Smooth muscle cell (in vitro differentiated cells): ENCODE data around the gene NCKAP5L. TPM values are rescaled to one million over a fixed set of nuclear protein-coding genes. Genes with fewer than 3 reads are reported as not detected.

Source experiments
- DNase-seq: peaks from one replicate; lab custom pipeline; 2025; ENCODE audit not compliant: unreplicated experiment; lab: John Stamatoyannopoulos, UW
- H2AFZ ChIP-seq: fragments of 200-600 bp; sonication (generic); 2 replicates; pipeline ENCODE4 v1.6.0; 2016; ENCODE audit warnings: antibody characterized with exemption, low read depth, mild to moderate bottlenecking
- H3F3A ChIP-seq: fragments of 200-600 bp; sonication (generic); 2 replicates; pipeline ENCODE4 v1.6.0; 2017; ENCODE audit warnings: antibody characterized with exemption, low read depth
- H3K27ac ChIP-seq: fragments of 200-600 bp; sonication (generic); 2 replicates; pipeline ENCODE4 v1.5.1; 2016; ENCODE audit warnings: low read depth, mild to moderate bottlenecking
- H3K27me3 ChIP-seq: fragments of 200-600 bp; sonication (generic); 2 replicates; pipeline ENCODE4 v1.6.1; 2016; ENCODE audit warnings: low read depth, mild to moderate bottlenecking
- H3K36me3 ChIP-seq: fragments of 200-600 bp; sonication (generic); 2 replicates; pipeline ENCODE4 v1.5.1; 2016; ENCODE audit warnings: low read depth
- H3K4me1 ChIP-seq: fragments of 200-600 bp; sonication (generic); 2 replicates; pipeline ENCODE4 v1.5.1; 2016; ENCODE audit warnings: low read depth
- H3K4me2 ChIP-seq: fragments of 200-600 bp; sonication (generic); 2 replicates; pipeline ENCODE4 v1.6.0; 2016; ENCODE audit warnings: mild to moderate bottlenecking
- H3K4me3 ChIP-seq: fragments of 200-600 bp; sonication (generic); 2 replicates; pipeline ENCODE4 v1.5.1; 2016; ENCODE audit warnings: mild to moderate bottlenecking
- H3K79me2 ChIP-seq: fragments of 200-600 bp; sonication (generic); 2 replicates; pipeline ENCODE4 v1.6.0; 2016; ENCODE audit warnings: low read depth, mild to moderate bottlenecking
- H3K9ac ChIP-seq: fragments of 200-600 bp; sonication (generic); 2 replicates; pipeline ENCODE4 v1.6.0; 2016; ENCODE audit warnings: low read depth
- H3K9me3 ChIP-seq: fragments of 200-600 bp; sonication (generic); replicated peaks from 2 replicates; pipeline ENCODE4 v1.5.1; 2016; ENCODE audit warnings: low read depth
- H4K20me1 ChIP-seq: fragments of 200-600 bp; sonication (generic); 2 replicates; pipeline ENCODE4 v1.6.0; 2016; ENCODE audit warnings: low read depth
- WGBS: methylation state at CpG from one replicate; pipeline ENCODE4 v1.1.7; 2016; ENCODE audit warnings: low lambda C conversion rate; 5-methylcytosine and 5-hydroxymethylcytosine counted together
- polyA plus RNA-seq: library from polyadenylated mRNA; unstranded; fragments of >200 nt; fragmentation: Nextera tagmentation; extraction: Ambion mirVana; gene quantifications from 2 replicates; pipeline ENCODE4 v1.2.1, GENCODE V29; 2016
- total RNA-seq: library from RNA; depleted of rRNA; stranded (reverse); fragments of >200 nt; gene quantifications from 2 replicates; pipeline ENCODE4 v1.2.3, GENCODE V29; 2014
- TF ChIP-seq, protein P1 (sequence below): fragments of 200-600 bp; sonication (generic); IDR thresholded peaks from 2 replicates; pipeline ENCODE4 v1.5.1; 2017; ENCODE audit warnings: borderline replicate concordance, mild to moderate bottlenecking, antibody characterized with exemption; ENCODE audit not compliant: insufficient read depth, poor library complexity, severe bottlenecking

Gene NCKAP5L
- total and polyA plus RNA-seq, 2 experiments from 2014 or later = 24.1 to 29.4 TPM

DNA sequence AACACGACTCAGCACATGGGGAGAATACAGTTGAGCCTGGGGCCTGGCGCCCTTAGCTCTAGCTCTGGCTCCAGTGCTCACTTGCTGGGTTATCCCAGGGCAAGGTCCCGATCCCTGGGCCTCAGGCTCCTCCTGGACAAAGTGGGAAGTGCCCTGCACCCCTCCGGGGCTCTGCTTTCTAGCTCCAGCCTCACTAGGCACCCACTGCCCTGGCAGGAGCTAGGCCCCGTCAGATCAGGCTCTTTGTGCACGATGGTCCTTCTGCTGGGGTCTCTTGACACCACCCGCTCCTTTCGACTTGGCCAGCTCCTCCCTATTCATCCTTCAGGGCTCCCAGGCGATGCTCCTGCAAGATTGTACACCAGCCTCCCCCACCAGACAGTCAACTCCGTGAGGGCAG, 23.4 kb downstream of the NCKAP5L start:
- Histone ChIP-seq H3K79me2 (peaks cover 12% of the 10 kb centered on the region), H3K4me2 (no peak overlapping the region), H4K20me1 (no peaks in the 10 kb centered on the region), H3K4me1 (peaks cover 18% of the 10 kb centered on the region), H3K9me3 (no peaks in the 10 kb centered on the region), H3F3A (no peaks in the 10 kb centered on the region), H3K4me3 (no peak overlapping the region), H3K36me3 (no peaks in the 10 kb centered on the region), H2AFZ (no peak overlapping the region), H3K27me3 (no peaks in the 10 kb centered on the region), H3K9ac (no peak overlapping the region), H3K27ac (no peak overlapping the region)
- WGBS = 98% methylated on average over 10 of the region's 10 CpGs
- no peak for DNase-seq
- TF ChIP-seq, protein P1, sequence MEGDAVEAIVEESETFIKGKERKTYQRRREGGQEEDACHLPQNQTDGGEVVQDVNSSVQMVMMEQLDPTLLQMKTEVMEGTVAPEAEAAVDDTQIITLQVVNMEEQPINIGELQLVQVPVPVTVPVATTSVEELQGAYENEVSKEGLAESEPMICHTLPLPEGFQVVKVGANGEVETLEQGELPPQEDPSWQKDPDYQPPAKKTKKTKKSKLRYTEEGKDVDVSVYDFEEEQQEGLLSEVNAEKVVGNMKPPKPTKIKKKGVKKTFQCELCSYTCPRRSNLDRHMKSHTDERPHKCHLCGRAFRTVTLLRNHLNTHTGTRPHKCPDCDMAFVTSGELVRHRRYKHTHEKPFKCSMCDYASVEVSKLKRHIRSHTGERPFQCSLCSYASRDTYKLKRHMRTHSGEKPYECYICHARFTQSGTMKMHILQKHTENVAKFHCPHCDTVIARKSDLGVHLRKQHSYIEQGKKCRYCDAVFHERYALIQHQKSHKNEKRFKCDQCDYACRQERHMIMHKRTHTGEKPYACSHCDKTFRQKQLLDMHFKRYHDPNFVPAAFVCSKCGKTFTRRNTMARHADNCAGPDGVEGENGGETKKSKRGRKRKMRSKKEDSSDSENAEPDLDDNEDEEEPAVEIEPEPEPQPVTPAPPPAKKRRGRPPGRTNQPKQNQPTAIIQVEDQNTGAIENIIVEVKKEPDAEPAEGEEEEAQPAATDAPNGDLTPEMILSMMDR = no peak

DNA sequence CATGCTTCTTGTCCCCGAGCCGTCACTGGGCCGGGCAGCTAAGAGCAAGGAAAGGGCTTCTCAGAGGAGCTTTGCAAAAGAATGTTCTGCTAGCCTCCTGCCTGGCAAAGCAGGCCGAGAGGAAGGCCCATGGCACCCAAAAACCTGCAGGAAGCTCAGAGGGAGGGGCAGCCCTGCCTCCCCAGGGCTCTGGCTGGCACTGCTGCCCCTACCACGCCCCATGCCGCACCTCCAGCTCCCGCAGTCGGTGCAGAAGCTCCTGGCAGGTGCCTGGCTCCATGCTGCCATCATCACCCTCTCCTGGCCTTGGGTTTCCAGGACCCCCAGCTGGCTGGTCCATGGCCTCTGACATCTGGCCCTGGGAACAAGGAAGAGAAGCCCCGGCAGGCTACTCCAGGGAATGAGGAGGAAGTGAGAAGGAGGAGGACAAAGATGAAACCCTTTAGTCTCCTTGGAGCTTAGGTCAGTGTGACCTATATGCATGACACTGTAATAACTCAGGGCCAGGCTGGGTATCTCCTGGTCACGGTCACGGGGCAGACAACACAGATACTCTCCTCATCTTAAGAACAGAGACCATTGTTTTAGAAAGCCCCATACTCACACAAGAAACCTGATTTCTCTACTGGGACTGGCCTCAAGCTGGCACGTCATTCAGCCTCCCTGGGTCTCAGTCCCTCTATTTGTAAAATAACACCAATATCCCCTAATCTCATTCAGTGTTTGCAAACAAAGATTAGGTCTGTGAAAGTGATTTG, 24.3 kb downstream of the NCKAP5L start:
- peaks cover 9% of the 10 kb centered on the region for H3K4me1 ChIP-seq
- no peak overlapping the region for H2AFZ ChIP-seq
- TF ChIP-seq, protein P1 = no peak
- H3F3A ChIP-seq = no peaks in the 10 kb centered on the region
- H3K4me3 ChIP-seq = no peak overlapping the region
- WGBS = 97% methylated on average over 12 of the region's 12 CpGs
- DNase-seq = no peak
- no peaks in the 10 kb centered on the region for H4K20me1 ChIP-seq
- no peaks in the 10 kb centered on the region for H3K9me3 ChIP-seq
- H3K27me3 ChIP-seq = no peaks in the 10 kb centered on the region
- H3K27ac ChIP-seq = no peak overlapping the region
- H3K9ac ChIP-seq = no peak overlapping the region
- H3K4me2 ChIP-seq = no peak overlapping the region
- no peaks in the 10 kb centered on the region for H3K36me3 ChIP-seq
- peaks cover 5% of the 10 kb centered on the region for H3K79me2 ChIP-seq

- Histone ChIP-seq H3K36me3 (no peaks in the 10 kb centered on the region), H3K27ac (no peak overlapping the region), H3K9ac (no peak overlapping the region), H3K27me3 (no peaks in the 10 kb centered on the region), H2AFZ (no peak overlapping the region), H4K20me1 (no peaks in the 10 kb centered on the region), H3F3A (no peaks in the 10 kb centered on the region), H3K9me3 (no peaks in the 10 kb centered on the region), H3K4me3 (no peak overlapping the region), H3K4me2 (no peak overlapping the region), H3K79me2 (peaks cover 4% of the 10 kb centered on the region), H3K4me1 (no peaks in the 10 kb centered on the region)
- WGBS = 94% methylated on average over 17 of the region's 17 CpGs
- TF ChIP-seq, protein P1 = no peak
- no peak for DNase-seq
Observed at GRCh38 chr12:49801141-49802063, 26.8 kb downstream of the NCKAP5L start.
